Measurements from ENCODE around the gene ITM2C.

GRCh38 chr2:230874456-230874855 is 9.7 kb downstream of the ITM2C start:
- no peak for TF ChIP-seq PYGO2 (tag; IDR thresholded peaks at IDR 0.05)
- TF ChIP-seq MBD2 (IDR thresholded peaks at IDR 0.05; ENCODE audit: borderline replicate concordance, low read depth) = no peak
- no peak for TF ChIP-seq CTCF (IDR thresholded peaks at IDR 0.05 in 2 of 3, conservative IDR thresholded peaks at IDR 0.05 in 1 of 3; ENCODE audit: insufficient read depth in 2 of 3, low read depth in 1 of 3, low read length in 3 of 3)
- TF ChIP-seq TRIM28 (IDR thresholded peaks at IDR 0.05) = no peak
- no peak for TF ChIP-seq NBN (IDR thresholded peaks at IDR 0.05; ENCODE audit: low read depth)
- no peak for TF ChIP-seq FOXP1 (CRISPR knock-in tag; IDR thresholded peaks at IDR 0.05)
- TF ChIP-seq ZBTB11 (CRISPR knock-in tag; IDR thresholded peaks at IDR 0.05) = no peak
- TF ChIP-seq ZEB2 (IDR thresholded peaks at IDR 0.05) = no peak
- no peak for TF ChIP-seq SOX6 (IDR thresholded peaks at IDR 0.05)
- TF ChIP-seq ELF1 (tag; IDR thresholded peaks at IDR 0.05) = no peak
- TF ChIP-seq ETV6 (IDR thresholded peaks at IDR 0.05; ENCODE audit: borderline replicate concordance in 1 of 2, low read depth in 2 of 2, low read length in 1 of 2) = no peak
- no peak for TF ChIP-seq ETV6 (CRISPR knock-in tag; IDR thresholded peaks at IDR 0.05; ENCODE audit: borderline replicate concordance)
- TF ChIP-seq KDM5B (IDR thresholded peaks at IDR 0.05; ENCODE audit: insufficient replicate concordance, low read depth, low read length) = no peak
